Lower leg skin (tissue), 4 donors: ENCODE data around the gene TRAF2. TPM values are rescaled to one million over a fixed set of nuclear protein-coding genes. Genes with fewer than 3 reads are reported as not detected.

Source experiments
- DNase-seq, 2 donors: peaks; one replicate each; pipeline ENCODE4 v3.0.0-alpha.2; 2019; ENCODE audit warnings: low spot score in 2 of 2
- H3K4me3 ChIP-seq: fragments of 200-600 bp; sonication (generic); 2 replicates; pipeline ENCODE4 v1.5.1; 2017; ENCODE audit warnings: mild to moderate bottlenecking, low read depth; ENCODE audit not compliant: poor library complexity, severe bottlenecking
- CTCF ChIP-seq, 3 donors: fragments of 450-650 bp; IDR thresholded peaks; one replicate each; pipeline ENCODE4 v1.5.1; 2016; ENCODE audit warnings: antibody characterized with exemption in 3 of 3, mild to moderate bottlenecking in 3 of 3, moderate library complexity in 2 of 3
- POLR2A ChIP-seq, 2 donors: fragments of 450-650 bp; IDR thresholded peaks; one replicate each; pipeline ENCODE4 v1.6.1; 2016 to 2017; ENCODE audit warnings: antibody characterized with exemption in 2 of 2, mild to moderate bottlenecking in 1 of 2, moderate library complexity in 1 of 2
- WGBS, 2 donors: methylation state at CpG; one replicate each; pipeline ENCODE4 v1.1.5; 2018; 5-methylcytosine and 5-hydroxymethylcytosine counted together
- intact Hi-C: fragments of 100-400 bp; cut with DNase I; formaldehyde crosslinking; loops from one replicate; pipeline ENCODE4 v1.15.0; 2023; ENCODE audit warnings: low total_unique reads
- total RNA-seq, 4 donors: library from RNA; depleted of rRNA; stranded (reverse); fragments of >200 nt; gene quantifications; one replicate each; pipeline ENCODE4 v1.1.0, GENCODE V29; 2016

The TRAF2 gene
- total RNA-seq, 4 donors from 2014 or later, result 13.2 to 16.7 (median 15.8) TPM

- TF ChIP-seq CTCF (IDR thresholded peaks at IDR 0.05), result no peak
- TF ChIP-seq POLR2A (IDR thresholded peaks at IDR 0.05), result no peak
- WGBS, 2 donors, result 95 to 97% methylated on average over 4 of the region's 4 CpGs
- intact Hi-C loops, result no loop called here
Measured at GRCh38 chr9:136930014-136930413, 43.7 kb downstream of the TRAF2 start.

DNA sequence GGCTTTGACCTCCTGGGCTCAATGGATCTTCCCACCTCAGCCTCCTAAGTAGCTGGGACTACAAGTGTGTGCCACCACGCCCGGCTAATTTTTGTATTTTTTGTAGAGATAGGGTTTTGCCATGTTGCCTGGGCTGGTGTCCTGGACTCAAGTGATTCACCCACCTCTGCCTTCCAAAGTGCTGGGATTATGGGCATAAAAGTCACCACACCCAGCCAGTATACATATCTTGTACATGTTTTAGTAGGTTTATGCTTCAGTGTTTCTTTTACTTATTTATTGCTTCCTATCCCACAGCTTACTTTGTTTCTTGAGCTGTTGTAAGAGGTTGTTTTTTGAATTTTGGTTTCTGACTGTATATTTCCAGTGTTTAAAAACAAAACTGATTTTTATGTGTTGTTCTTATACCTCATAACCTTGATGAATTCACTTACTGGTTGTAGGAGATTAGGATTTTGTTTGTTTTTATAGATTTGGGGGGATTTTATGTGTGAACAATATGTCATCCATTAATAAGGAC lies 45.4 kb downstream of the TRAF2 start:
- DNase-seq, result no peak
- intact Hi-C loops, result no loop called here
- TF ChIP-seq POLR2A (IDR thresholded peaks at IDR 0.05), result no peak
- no peak for TF ChIP-seq CTCF (IDR thresholded peaks at IDR 0.05)
- H3K4me3 ChIP-seq, result no peak overlapping the region
- WGBS, 2 donors, result 84 to 88% methylated on average over 2 of the region's 2 CpGs

More at GRCh38 chr9:136930014-136930413, 43.7 kb downstream of the TRAF2 start:
- no peak for DNase-seq
- no peak overlapping the region for H3K4me3 ChIP-seq

DNA sequence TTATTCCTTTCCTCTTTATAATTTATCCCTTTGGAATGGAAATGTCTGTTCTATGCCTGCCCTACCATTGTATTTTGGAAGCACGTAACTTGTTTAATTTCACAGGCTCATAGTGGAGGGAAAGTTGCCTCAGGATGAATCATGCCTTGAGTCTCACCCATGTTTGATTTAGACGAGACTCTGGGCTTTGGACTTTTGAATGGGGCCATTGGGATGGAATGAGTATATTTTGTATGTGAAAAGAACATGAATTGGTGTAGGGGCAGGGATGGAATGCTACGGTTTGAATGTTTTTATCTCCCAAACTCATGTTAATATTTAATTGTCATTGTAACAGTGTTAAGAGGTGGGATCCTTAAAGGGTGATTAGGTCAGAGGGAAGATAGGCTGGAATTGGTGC lies 48.0 kb downstream of the TRAF2 start:
- H3K4me3 ChIP-seq, result no peak overlapping the region

GRCh38 chr9:136935651-136936050 lies 49.3 kb downstream of the TRAF2 start:
- DNase-seq, result no peak
- 89 to 93% methylated on average over 3 of the region's 3 CpGs for WGBS, 2 donors
- TF ChIP-seq CTCF (IDR thresholded peaks at IDR 0.05) (no peak), POLR2A (IDR thresholded peaks at IDR 0.05) (no peak)

More for the DNA sequence above, 48.0 kb downstream of the TRAF2 start:
- 81 to 84% methylated on average over 3 of the region's 3 CpGs for WGBS, 2 donors
- DNase-seq, result no peak
- TF ChIP-seq CTCF (IDR thresholded peaks at IDR 0.05) (no peak), POLR2A (IDR thresholded peaks at IDR 0.05) (no peak)
- intact Hi-C loops, result no loop called here

GRCh38 chr9:136936645-136937170 lies 50.4 kb downstream of the TRAF2 start:
- 88 to 92% methylated on average over 8 of the region's 8 CpGs for WGBS, 2 donors
- no peak overlapping the region for H3K4me3 ChIP-seq
- intact Hi-C loops, result no loop called here
- DNase-seq, result no peak
- TF ChIP-seq POLR2A (IDR thresholded peaks at IDR 0.05) (no peak), CTCF (IDR thresholded peaks at IDR 0.05) (no peak)

More at GRCh38 chr9:136935651-136936050, 49.3 kb downstream of the TRAF2 start:
- intact Hi-C loops, result no loop called here
- H3K4me3 ChIP-seq, result no peak overlapping the region
